Activated CD4-positive, alpha-beta T cell treated with anti-CD3 and anti-CD28 coated beads, Interleukin-2, amount 10 ng/mL, durations not matched to agents 7 days and 5 days (primary cell): Measurements from ENCODE around the gene ITIH4. TPM values are rescaled to one million over a fixed set of nuclear protein-coding genes. Genes with fewer than 3 reads are reported as not detected.

Experiments
- CTCF ChIA-PET: fragments of 350-600 bp; sonication (Branson Sonifier 250); formaldehyde crosslinking; loops from one replicate; lab custom pipeline; 2021; ENCODE audit warnings: antibody characterized with exemption; lab: Charles Lee
- POLR2A ChIA-PET: fragments of 350-600 bp; sonication (Branson Sonifier 250); formaldehyde crosslinking; loops from one replicate; lab custom pipeline; 2021; ENCODE audit warnings: antibody characterized with exemption; lab: Charles Lee
- DNase-seq: peaks from one replicate; pipeline ENCODE4 v3.0.0-alpha.2; 2020
- H3K27ac Mint-ChIP-seq: one replicate; pipeline ENCODE4 v1.8.0; 2021; ENCODE audit warnings: mild to moderate bottlenecking, moderate library complexity, mixed read lengths
- H3K27me3 Mint-ChIP-seq: one replicate; pipeline ENCODE4 v1.8.0; 2021; ENCODE audit warnings: mixed read lengths
- H3K36me3 Mint-ChIP-seq: one replicate; pipeline ENCODE4 v1.8.0; 2021; ENCODE audit warnings: low read depth, mixed read lengths
- H3K4me1 Mint-ChIP-seq: one replicate; pipeline ENCODE4 v1.8.0; 2021; ENCODE audit warnings: mixed read lengths
- H3K4me3 Mint-ChIP-seq: one replicate; pipeline ENCODE4 v1.8.0; 2021; ENCODE audit warnings: mild to moderate bottlenecking, moderate library complexity, mixed read lengths
- H3K9me3 Mint-ChIP-seq: one replicate; pipeline ENCODE4 v1.8.0; 2021; ENCODE audit warnings: mixed read lengths
- total RNA-seq, 2 experiments: library from RNA; stranded (reverse); gene quantifications; one replicate each; pipeline ENCODE4 v1.2.3, GENCODE V29; 2021

ITIH4 gene
- total RNA-seq, 2 experiments from 2014 or later: 25.5 to 28.6 TPM

- no peak for DNase-seq
- H3K4me1 Mint-ChIP-seq: no peaks in the 10 kb centered on the region
- POLR2A ChIA-PET: no interaction called here
- H3K27ac Mint-ChIP-seq: no peak overlapping the region
- no peak overlapping the region for H3K4me3 Mint-ChIP-seq
- CTCF ChIA-PET: no interaction called here
- H3K36me3 Mint-ChIP-seq: peaks cover 38% of the 10 kb centered on the region
- no peaks in the 10 kb centered on the region for H3K27me3 Mint-ChIP-seq
- peaks cover 18% of the 10 kb centered on the region for H3K9me3 Mint-ChIP-seq
Observed at GRCh38 chr3:52865994-52866393, 35.5 kb upstream of the ITIH4 start.

- Mint-ChIP-seq H3K27me3 (no peaks in the 10 kb centered on the region), H3K36me3 (peaks cover 27% of the 10 kb centered on the region), H3K27ac (no peak overlapping the region), H3K9me3 (peaks cover 9% of the 10 kb centered on the region), H3K4me1 (no peaks in the 10 kb centered on the region), H3K4me3 (no peak overlapping the region)
- ChIA-PET POLR2A (no interaction called here), CTCF (interaction anchor here (0.7 to 1.2 kb wide), 2 partner anchors 10 to 14 kb away, joined by 3 read pairs; no protein-coding TSS in a partner anchor)
- no peak for DNase-seq
Observed at GRCh38 chr3:52860424-52860768, 29.9 kb upstream of the ITIH4 start.

GRCh38 chr3:52859686-52860423, 29.4 kb upstream of the ITIH4 start:
- no peak for DNase-seq
- H3K27ac Mint-ChIP-seq: no peak overlapping the region
- H3K27me3 Mint-ChIP-seq: no peaks in the 10 kb centered on the region
- peaks cover 23% of the 10 kb centered on the region for H3K36me3 Mint-ChIP-seq
- H3K4me1 Mint-ChIP-seq: no peaks in the 10 kb centered on the region
- H3K9me3 Mint-ChIP-seq: peaks cover 6% of the 10 kb centered on the region
- no peak overlapping the region for H3K4me3 Mint-ChIP-seq
- ChIA-PET CTCF (interaction anchor here (0.6 to 1.2 kb wide), 3 partner anchors 14 to 186 kb away, joined by 3 read pairs; partner anchors contain the start of gene SFMBT1), POLR2A (no interaction called here)

- H3K36me3 Mint-ChIP-seq: peaks cover 4% of the 10 kb centered on the region
- H3K4me1 Mint-ChIP-seq: no peaks in the 10 kb centered on the region
- H3K9me3 Mint-ChIP-seq: no peaks in the 10 kb centered on the region
- ChIA-PET POLR2A (no interaction called here), CTCF (no interaction called here)
- no peak overlapping the region for H3K27ac Mint-ChIP-seq
- H3K4me3 Mint-ChIP-seq: no peak overlapping the region
- no peak for DNase-seq
- H3K27me3 Mint-ChIP-seq: no peaks in the 10 kb centered on the region
Observed at GRCh38 chr3:52857864-52858263, 27.4 kb upstream of the ITIH4 start.

- POLR2A ChIA-PET: no interaction called here
- CTCF ChIA-PET: interaction anchor here (1.2 kb wide), 1 partner anchor 11 kb away, joined by 3 read pairs; no protein-coding TSS in a partner anchor
Observed at GRCh38 chr3:52857133-52857532, 26.7 kb upstream of the ITIH4 start.

GRCh38 chr3:52856666-52857065, 26.2 kb upstream of the ITIH4 start:
- Mint-ChIP-seq H3K9me3 (no peaks in the 10 kb centered on the region), H3K4me3 (no peak overlapping the region), H3K4me1 (no peaks in the 10 kb centered on the region), H3K27me3 (no peaks in the 10 kb centered on the region), H3K27ac (no peak overlapping the region), H3K36me3 (peaks cover 9% of the 10 kb centered on the region)
- DNase-seq: no peak
- ChIA-PET CTCF (interaction anchor here (1.2 kb wide), 1 partner anchor 11 kb away, joined by 3 read pairs; no protein-coding TSS in a partner anchor), POLR2A (no interaction called here)

More at GRCh38 chr3:52857133-52857532, 26.7 kb upstream of the ITIH4 start:
- Mint-ChIP-seq H3K4me1 (no peaks in the 10 kb centered on the region), H3K4me3 (no peak overlapping the region), H3K36me3 (peaks cover 4% of the 10 kb centered on the region), H3K27me3 (no peaks in the 10 kb centered on the region), H3K27ac (no peak overlapping the region), H3K9me3 (no peaks in the 10 kb centered on the region)
- no peak for DNase-seq

GRCh38 chr3:52854013-52854412, 23.5 kb upstream of the ITIH4 start:
- ChIA-PET POLR2A (no interaction called here), CTCF (interaction anchor here (1.3 kb wide), 1 partner anchor 16 kb away, joined by 9 read pairs; no protein-coding TSS in a partner anchor)
- Mint-ChIP-seq H3K36me3 (peaks cover 11% of the 10 kb centered on the region), H3K4me1 (no peaks in the 10 kb centered on the region), H3K4me3 (no peak overlapping the region), H3K9me3 (no peaks in the 10 kb centered on the region), H3K27ac (no peak overlapping the region), H3K27me3 (no peaks in the 10 kb centered on the region)
- DNase-seq: no peak

- peaks cover 11% of the 10 kb centered on the region for H3K36me3 Mint-ChIP-seq
- H3K4me3 Mint-ChIP-seq: no peak overlapping the region
- CTCF ChIA-PET: interaction anchor here (1.0 kb wide), 1 partner anchor 81 kb away, joined by 4 read pairs; no protein-coding TSS in a partner anchor
- no peaks in the 10 kb centered on the region for H3K9me3 Mint-ChIP-seq
- peak overlapping the region; percentile 38 for H3K27ac Mint-ChIP-seq
- POLR2A ChIA-PET: no interaction called here
- no peaks in the 10 kb centered on the region for H3K27me3 Mint-ChIP-seq
- no peak for DNase-seq
- H3K4me1 Mint-ChIP-seq: no peaks in the 10 kb centered on the region
Observed at GRCh38 chr3:52852419-52852818, 21.9 kb upstream of the ITIH4 start.

- CTCF ChIA-PET: interaction anchor here (1.2 to 2.4 kb wide), 2 partner anchors 23 to 221 kb away, joined by 3 to 7 read pairs; no protein-coding TSS in a partner anchor
- POLR2A ChIA-PET: interaction anchor here (1.0 kb wide), 1 partner anchor 12 kb away, joined by 3 read pairs; no protein-coding TSS in a partner anchor
- H3K36me3 Mint-ChIP-seq: peaks cover 13% of the 10 kb centered on the region
Observed at GRCh38 chr3:52851348-52851747, 20.9 kb upstream of the ITIH4 start.

GRCh38 chr3:52849656-52850055, 19.2 kb upstream of the ITIH4 start:
- Mint-ChIP-seq H3K4me3 (no peak overlapping the region), H3K4me1 (peaks cover 9% of the 10 kb centered on the region), H3K36me3 (peaks cover 10% of the 10 kb centered on the region), H3K27ac (peak overlapping the region; percentile 66), H3K9me3 (no peaks in the 10 kb centered on the region), H3K27me3 (no peaks in the 10 kb centered on the region)
- ChIA-PET POLR2A (no interaction called here), CTCF (interaction anchor here (1.2 to 2.4 kb wide), 3 partner anchors 11 to 260 kb away, joined by 5 to 7 read pairs (median 5); no protein-coding TSS in a partner anchor)
- no peak for DNase-seq

More at GRCh38 chr3:52851348-52851747, 20.9 kb upstream of the ITIH4 start:
- Mint-ChIP-seq H3K4me1 (peaks cover 4% of the 10 kb centered on the region), H3K9me3 (no peaks in the 10 kb centered on the region), H3K4me3 (no peak overlapping the region), H3K27me3 (no peaks in the 10 kb centered on the region), H3K27ac (no peak overlapping the region)
- DNase-seq: peak; percentile 38

- H3K4me3 Mint-ChIP-seq: no peak overlapping the region
- H3K36me3 Mint-ChIP-seq: peaks cover 13% of the 10 kb centered on the region
- DNase-seq: no peak
- ChIA-PET CTCF (interaction anchor here (1.0 to 1.5 kb wide), 2 partner anchors 10 to 388 kb away, joined by 3 to 5 read pairs; no protein-coding TSS in a partner anchor), POLR2A (no interaction called here)
- H3K27ac Mint-ChIP-seq: no peak overlapping the region
- no peaks in the 10 kb centered on the region for H3K9me3 Mint-ChIP-seq
- H3K27me3 Mint-ChIP-seq: no peaks in the 10 kb centered on the region
- peaks cover 18% of the 10 kb centered on the region for H3K4me1 Mint-ChIP-seq
Observed at GRCh38 chr3:52848617-52849016, 18.1 kb upstream of the ITIH4 start.

GRCh38 chr3:52847726-52848125, 17.3 kb upstream of the ITIH4 start:
- Mint-ChIP-seq H3K36me3 (peaks cover 13% of the 10 kb centered on the region), H3K4me3 (no peak overlapping the region), H3K9me3 (no peaks in the 10 kb centered on the region), H3K4me1 (peaks cover 18% of the 10 kb centered on the region), H3K27me3 (no peaks in the 10 kb centered on the region), H3K27ac (peak overlapping the region; percentile 9)
- no peak for DNase-seq
- CTCF ChIA-PET: no interaction called here
- POLR2A ChIA-PET: no interaction called here

- CTCF ChIA-PET: no interaction called here
Observed at GRCh38 chr3:52847241-52847640, 16.8 kb upstream of the ITIH4 start.

More at GRCh38 chr3:52847241-52847640, 16.8 kb upstream of the ITIH4 start:
- POLR2A ChIA-PET: no interaction called here
- peaks cover 18% of the 10 kb centered on the region for H3K4me1 Mint-ChIP-seq
- DNase-seq: no peak
- H3K36me3 Mint-ChIP-seq: peaks cover 14% of the 10 kb centered on the region
- H3K27ac Mint-ChIP-seq: no peak overlapping the region
- H3K27me3 Mint-ChIP-seq: no peaks in the 10 kb centered on the region
- H3K4me3 Mint-ChIP-seq: no peak overlapping the region
- no peaks in the 10 kb centered on the region for H3K9me3 Mint-ChIP-seq
